ENCODE measurements around the gene TFF2. TPM values are rescaled to one million over a fixed set of nuclear protein-coding genes. Genes with fewer than 3 reads are reported as not detected.

The TFF2 gene
- polyA plus RNA-seq, 3 donors: 0.94 to 505 (median 36.8) TPM

- 69 to 81% (median 77%) methylated on average over 25 of the region's 25 CpGs for WGBS, 3 donors
- H3K27ac ChIP-seq (ENCODE audit: low read depth, low read length): no peak overlapping the region
Measured at GRCh38 chr21:42373196-42373907, 22.6 kb upstream of the TFF2 start.

- H3K27ac ChIP-seq (ENCODE audit: low read depth, low read length): no peak overlapping the region
- WGBS, 3 donors: 80 to 84% (median 80%) methylated on average over 18 of the region's 18 CpGs
Measured at GRCh38 chr21:42370894-42371654, 20.3 kb upstream of the TFF2 start.

GRCh38 chr21:42369821-42370220 is 19.0 kb upstream of the TFF2 start:
- 71 to 78% (median 72%) methylated on average over 16 of the region's 16 CpGs for WGBS, 3 donors
- H3K27ac ChIP-seq (ENCODE audit: low read depth, low read length): no peak overlapping the region

- 83 to 87% (median 87%) methylated on average over 14 of the region's 14 CpGs for WGBS, 3 donors
- no peak overlapping the region for H3K27ac ChIP-seq (ENCODE audit: low read depth, low read length)
Measured at GRCh38 chr21:42367367-42368165, 16.8 kb upstream of the TFF2 start.

- WGBS, 3 donors: 77 to 85% (median 82%) methylated on average over 19 of the region's 19 CpGs
- no peak within 1 kb of the TSS for H3K27ac ChIP-seq (ENCODE audit: low read depth, low read length)
Measured at GRCh38 chr21:42366292-42367010, 15.7 kb upstream of the TFF2 start, which contains the start of gene TFF1. Gene TFF1, minus strand, starts transcription at chr21:42366535. Its CDS starts 40 bp downstream, at chr21:42366495.

GRCh38 chr21:42365770-42366169 is 15.0 kb upstream of the TFF2 start:
- 72 to 76% (median 75%) methylated on average over 6 of the region's 6 CpGs for WGBS, 3 donors
- no peak overlapping the region for H3K27ac ChIP-seq (ENCODE audit: low read depth, low read length)

- WGBS, 3 donors: 61 to 79% (median 65%) methylated on average over 13 of the region's 13 CpGs
- H3K27ac ChIP-seq (ENCODE audit: low read depth, low read length): no peak overlapping the region
Measured at GRCh38 chr21:42364304-42364865, 13.6 kb upstream of the TFF2 start.

- H3K27ac ChIP-seq (ENCODE audit: low read depth, low read length): no peak overlapping the region
- WGBS, 3 donors: 55 to 64% (median 58%) methylated on average over 8 of the region's 8 CpGs
Measured at GRCh38 chr21:42363312-42363711, 12.5 kb upstream of the TFF2 start.

- no peak overlapping the region for H3K27ac ChIP-seq (ENCODE audit: low read depth, low read length)
- 65 to 75% (median 66%) methylated on average over 9 of the region's 9 CpGs for WGBS, 3 donors
Measured at GRCh38 chr21:42362700-42363099, 11.9 kb upstream of the TFF2 start.

- 62 to 75% (median 73%) methylated on average over 12 of the region's 12 CpGs for WGBS, 3 donors
- no peak overlapping the region for H3K27ac ChIP-seq (ENCODE audit: low read depth, low read length)
Measured at GRCh38 chr21:42362198-42362597, 11.4 kb upstream of the TFF2 start.

GRCh38 chr21:42361286-42361685 is 10.5 kb upstream of the TFF2 start:
- WGBS, 3 donors: 28 to 43% (median 36%) methylated on average over 7 of the region's 7 CpGs
- no peak overlapping the region for H3K27ac ChIP-seq (ENCODE audit: low read depth, low read length)

- WGBS, 3 donors: 63 to 73% (median 70%) methylated on average over 2 of the region's 2 CpGs
- no peak overlapping the region for H3K27ac ChIP-seq (ENCODE audit: low read depth, low read length)
Measured at GRCh38 chr21:42360317-42360716, 9.5 kb upstream of the TFF2 start.

GRCh38 chr21:42358937-42359336 is 8.1 kb upstream of the TFF2 start:
- WGBS, 3 donors: 84 to 87% (median 84%) methylated on average over 13 of the region's 13 CpGs
- no peak overlapping the region for H3K27ac ChIP-seq (ENCODE audit: low read depth, low read length)

- no peak overlapping the region for H3K27ac ChIP-seq (ENCODE audit: low read depth, low read length)
- WGBS, 3 donors: 91 to 96% (median 93%) methylated on average over 12 of the region's 12 CpGs
Measured at GRCh38 chr21:42358261-42358660, 7.5 kb upstream of the TFF2 start.

- H3K27ac ChIP-seq (ENCODE audit: low read depth, low read length): no peak overlapping the region
- WGBS, 3 donors: 52 to 68% (median 68%) methylated on average over 3 of the region's 3 CpGs
Measured at GRCh38 chr21:42357307-42357706, 6.5 kb upstream of the TFF2 start.

GRCh38 chr21:42356650-42357049 is 5.9 kb upstream of the TFF2 start:
- 51 to 64% (median 53%) methylated on average over 6 of the region's 6 CpGs for WGBS, 3 donors
- no peak overlapping the region for H3K27ac ChIP-seq (ENCODE audit: low read depth, low read length)

GRCh38 chr21:42356046-42356445 is 5.3 kb upstream of the TFF2 start:
- no peak overlapping the region for H3K27ac ChIP-seq (ENCODE audit: low read depth, low read length)
- 82 to 90% (median 87%) methylated on average over 2 of the region's 2 CpGs for WGBS, 3 donors

- no peak overlapping the region for H3K27ac ChIP-seq (ENCODE audit: low read depth, low read length)
- WGBS, 3 donors: 82 to 88% (median 83%) methylated on average over 5 of the region's 5 CpGs
Measured at GRCh38 chr21:42353623-42354022, 2.8 kb upstream of the TFF2 start.
